Right ventricle myocardium superior (tissue), 1 donor: ENCODE measurements around the gene COPA. TPM values are rescaled to one million over a fixed set of nuclear protein-coding genes. Genes with fewer than 3 reads are reported as not detected.
A peak's percentile ranks its signal among the peaks of the same experiment; 100 is the strongest.
"Not testable (repeated sequence)": the region's sequence is repeated elsewhere in the genome, so short reads cannot be mapped to it uniquely, and the experiment has no call there.

Source experiments
- ATAC-seq: fragments of 200-7000 bp; cut with Tn5 transposase; one replicate; pipeline ENCODE4 v1.9.1; 2020; ENCODE audit warnings: mild to moderate bottlenecking; ENCODE audit not compliant: poor library complexity
- DNase-seq: peaks from one replicate; pipeline ENCODE4 v3.0.0-alpha.2; 2020
- intact Hi-C: fragments of 100-400 bp; cut with DNase I; formaldehyde crosslinking; loops from one replicate; pipeline ENCODE4 v1.11.2; 2022
- long read RNA-seq: library from polyadenylated mRNA; unstranded; transcript quantifications from one replicate; pipeline ENCODE4 v2.0.0, GENCODE V29; 2021
- total RNA-seq: library from RNA; stranded (reverse); fragmentation: NEBNext Ultra II Directional; extraction: Animal tissue kit (Norgen Biotek cat#: 25700); gene quantifications from one replicate; pipeline ENCODE4 v1.2.1, GENCODE V29; 2021
- donor health status: DM: no; HTN: yes; CAD: no; lungs with severe emphysema.

COPA gene
- total RNA-seq, result 83.9 TPM
- long read RNA-seq, full-length matches to known transcripts, result 123 of 157 reads
- long read RNA-seq, partial matches to known transcripts, result 23 of 157 reads
- long read RNA-seq, other reads (novel, unspliced or antisense), result 11 of 157 reads

- intact Hi-C loops, result no loop called here
- peak; percentile 99 for ATAC-seq
- DNase-seq, result peak; percentile 94
These were observed at the start of gene COPA, which contains the start of gene NCSTN for GRCh38 chr1:160342953-160343869. COPA (minus strand) TSS chr1:160343250; CDS start chr1:160343170, 80 bp downstream. NCSTN (plus strand) TSS chr1:160343383; CDS start chr1:160343397, 14 bp downstream.

- ATAC-seq, DNase-seq, intact Hi-C loops: not testable (repeated sequence)
These were observed 45.4 kb upstream of the COPA start for GRCh38 chr1:160388406-160388805.

GRCh38 chr1:160384812-160385211 lies 41.8 kb upstream of the COPA start:
- ATAC-seq, intact Hi-C loops, DNase-seq: not testable (repeated sequence)

- DNase-seq, result no peak
- intact Hi-C loops, result loop anchor here (10.0 kb wide), 1 partner anchor 293 kb away; the partner anchor contains the start of gene KCNJ9
- no peak for ATAC-seq
These were observed 34.6 kb upstream of the COPA start for GRCh38 chr1:160377585-160378206.

- DNase-seq, result no peak
- intact Hi-C loops, result loop anchor here (10.0 kb wide), 1 partner anchor 292 kb away; the partner anchor contains the start of gene KCNJ9
These were observed 33.6 kb upstream of the COPA start for GRCh38 chr1:160376525-160377131.

GRCh38 chr1:160375788-160376524 lies 32.9 kb upstream of the COPA start:
- ATAC-seq, result peak; percentile 43
- no peak for DNase-seq
- intact Hi-C loops, result loop anchor here (10.0 kb wide), 1 partner anchor 291 kb away; the partner anchor contains the start of gene KCNJ9

More at GRCh38 chr1:160376525-160377131, 33.6 kb upstream of the COPA start:
- ATAC-seq, result peak; percentile 90

- no peak for ATAC-seq
These were observed 31.5 kb upstream of the COPA start for GRCh38 chr1:160374306-160375110.

GRCh38 chr1:160373696-160374095 lies 30.6 kb upstream of the COPA start:
- ATAC-seq (no peak), DNase-seq (no peak)
- intact Hi-C loops, result loop anchor here (10.0 kb wide), 1 partner anchor 289 kb away; the partner anchor contains the start of gene KCNJ9

More at GRCh38 chr1:160374306-160375110, 31.5 kb upstream of the COPA start:
- peak; percentile 52 for DNase-seq
- intact Hi-C loops, result loop anchor here (10.0 kb wide), 1 partner anchor 290 kb away; the partner anchor contains the start of gene KCNJ9

GRCh38 chr1:160371756-160372155 lies 28.7 kb upstream of the COPA start:
- intact Hi-C loops, result loop anchor here (10.0 kb wide), 1 partner anchor 287 kb away; the partner anchor contains the start of gene KCNJ9
- no peak for DNase-seq
- ATAC-seq, result no peak

GRCh38 chr1:160371346-160371631 lies 28.2 kb upstream of the COPA start:
- intact Hi-C loops, result loop anchor here (10.0 kb wide), 1 partner anchor 286 kb away; the partner anchor contains the start of gene KCNJ9
- ATAC-seq, result no peak
- no peak for DNase-seq

GRCh38 chr1:160370561-160371345 lies 27.7 kb upstream of the COPA start:
- DNase-seq (no peak), ATAC-seq (no peak)
- intact Hi-C loops, result loop anchor here (10.0 kb wide), 1 partner anchor 286 kb away; the partner anchor contains the start of gene KCNJ9

GRCh38 chr1:160369087-160369486 lies 26.0 kb upstream of the COPA start:
- DNase-seq, result no peak

GRCh38 chr1:160367934-160368923 lies 25.2 kb upstream of the COPA start:
- ATAC-seq (no peak), DNase-seq (no peak)
- intact Hi-C loops, result no loop called here

More at GRCh38 chr1:160369087-160369486, 26.0 kb upstream of the COPA start:
- no peak for ATAC-seq
- intact Hi-C loops, result no loop called here

GRCh38 chr1:160367516-160367900 lies 24.5 kb upstream of the COPA start:
- DNase-seq, result no peak
- no peak for ATAC-seq
- intact Hi-C loops, result no loop called here
